NCI-H748 (cell line): ENCODE data around the gene RAB3IP.
A peak's percentile ranks its signal among the peaks of the same experiment; 100 is the strongest.

Experiments used
- DNase-seq: peaks from one replicate; lab custom pipeline; 2025; ENCODE audit not compliant: unreplicated experiment; lab: John Stamatoyannopoulos, UW

Gene RAB3IP, protein sequence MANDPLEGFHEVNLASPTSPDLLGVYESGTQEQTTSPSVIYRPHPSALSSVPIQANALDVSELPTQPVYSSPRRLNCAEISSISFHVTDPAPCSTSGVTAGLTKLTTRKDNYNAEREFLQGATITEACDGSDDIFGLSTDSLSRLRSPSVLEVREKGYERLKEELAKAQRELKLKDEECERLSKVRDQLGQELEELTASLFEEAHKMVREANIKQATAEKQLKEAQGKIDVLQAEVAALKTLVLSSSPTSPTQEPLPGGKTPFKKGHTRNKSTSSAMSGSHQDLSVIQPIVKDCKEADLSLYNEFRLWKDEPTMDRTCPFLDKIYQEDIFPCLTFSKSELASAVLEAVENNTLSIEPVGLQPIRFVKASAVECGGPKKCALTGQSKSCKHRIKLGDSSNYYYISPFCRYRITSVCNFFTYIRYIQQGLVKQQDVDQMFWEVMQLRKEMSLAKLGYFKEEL

DNA sequence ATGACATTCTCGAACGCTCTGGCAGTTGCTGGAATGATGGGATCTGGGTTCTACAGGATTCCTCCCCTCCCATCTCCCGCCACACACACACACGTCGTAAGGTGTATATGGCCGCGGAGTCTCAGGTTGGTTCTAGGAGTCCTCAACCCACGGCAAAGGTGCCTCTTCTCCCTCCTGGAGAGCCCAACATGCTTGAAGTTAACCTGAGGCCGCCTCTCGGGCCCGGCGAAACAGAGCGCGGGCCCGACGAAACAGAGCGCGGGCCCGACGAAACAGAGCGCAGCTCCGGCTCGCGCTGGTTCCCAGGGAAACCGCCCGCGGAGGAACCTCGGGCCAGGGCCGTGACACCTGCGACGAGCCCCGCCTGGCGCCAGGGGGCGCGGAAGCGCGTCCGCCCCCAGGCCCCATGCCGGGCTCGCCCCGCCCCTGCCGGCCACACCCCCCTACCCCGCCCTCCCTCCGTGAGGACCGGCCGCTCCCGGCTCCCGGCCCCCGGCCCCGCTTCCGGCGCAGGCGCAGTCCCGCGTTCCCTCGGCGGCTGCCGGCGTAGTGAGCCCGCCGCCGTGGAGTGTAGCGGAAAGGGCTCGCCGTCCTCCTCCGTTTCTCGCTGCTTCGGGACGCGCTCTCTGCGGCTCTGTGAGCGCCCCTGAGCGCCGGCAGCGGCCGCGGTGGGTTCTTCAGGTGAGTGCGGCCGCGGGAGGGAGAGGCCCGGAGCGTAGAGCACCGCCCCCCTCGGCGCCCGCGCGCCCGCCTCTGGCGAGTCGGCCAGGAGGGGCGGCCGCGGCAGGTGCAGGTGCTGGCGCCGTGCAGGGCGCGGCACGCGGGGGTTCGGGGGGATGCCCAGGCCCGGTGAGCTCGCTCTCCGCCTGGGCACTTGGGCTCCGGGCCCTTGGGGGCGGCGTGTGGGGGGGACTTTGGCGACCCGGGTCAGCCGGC, at the start of gene RAB3IP:
Gene RAB3IP, plus strand, starts transcription at position 510 of the 936 bp plus-strand sequence. CDS start 16,549 bp downstream, outside the sequence.
- peak; percentile 93 for DNase-seq

DNA sequence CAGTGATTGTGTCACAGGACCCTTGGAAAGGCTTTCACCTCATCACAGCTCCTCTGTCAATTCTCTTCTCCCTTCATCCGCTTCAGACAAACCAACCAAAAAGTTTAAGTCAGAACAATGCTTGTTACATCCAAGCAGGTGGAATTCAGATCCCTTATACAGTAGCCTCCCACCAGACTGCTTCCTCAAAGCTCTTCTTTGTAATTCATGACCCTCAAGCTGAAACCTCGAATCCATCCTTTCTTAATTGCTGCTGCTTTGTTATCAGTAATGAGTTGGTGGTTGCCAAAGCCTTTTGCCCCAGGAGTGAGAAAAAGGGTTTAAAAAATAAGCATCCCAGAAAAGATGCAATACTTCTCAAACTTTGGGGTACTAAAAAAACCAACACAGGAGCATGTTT, 49.0 kb upstream of the RAB3IP start:
- DNase-seq, result no peak

DNA sequence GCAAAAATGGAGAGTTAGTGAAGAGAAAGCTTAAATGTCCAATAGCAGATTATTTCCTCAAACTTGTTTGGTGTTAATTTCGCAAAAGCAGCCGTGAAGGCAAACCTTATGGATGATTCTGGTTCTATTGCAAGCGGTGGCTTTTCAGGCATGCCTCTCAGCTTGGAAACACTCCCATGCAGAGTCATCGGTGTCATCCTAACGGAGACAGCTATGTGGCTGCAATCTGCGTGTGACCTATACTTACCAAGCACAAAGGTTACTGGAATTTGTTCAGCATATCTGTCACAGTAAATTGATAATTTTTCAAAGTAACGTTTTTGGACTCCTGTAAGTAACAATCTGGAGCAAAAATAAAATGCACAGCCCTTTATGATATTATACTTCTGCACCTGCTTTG, 44.5 kb upstream of the RAB3IP start:
- no peak for DNase-seq

DNA sequence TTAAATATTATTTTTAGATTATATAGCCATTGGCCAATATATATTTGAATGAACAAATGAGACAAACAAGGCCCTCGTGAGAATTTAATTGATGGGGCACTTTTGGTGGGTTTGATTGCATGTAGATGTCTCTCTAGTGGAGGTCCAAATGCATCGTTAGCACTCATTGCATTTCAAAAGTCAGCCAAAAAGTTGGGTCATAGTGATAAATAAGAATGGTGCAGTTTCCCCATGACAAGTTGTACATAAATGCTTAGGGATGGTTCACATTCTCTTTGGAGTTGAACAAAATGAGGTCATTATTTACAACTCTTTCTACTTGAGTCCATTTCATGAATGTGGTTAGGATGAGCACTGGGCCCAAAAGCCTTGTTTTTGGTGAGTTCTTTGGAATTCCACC, 40.6 kb upstream of the RAB3IP start:
- peak; percentile 38 for DNase-seq

DNA sequence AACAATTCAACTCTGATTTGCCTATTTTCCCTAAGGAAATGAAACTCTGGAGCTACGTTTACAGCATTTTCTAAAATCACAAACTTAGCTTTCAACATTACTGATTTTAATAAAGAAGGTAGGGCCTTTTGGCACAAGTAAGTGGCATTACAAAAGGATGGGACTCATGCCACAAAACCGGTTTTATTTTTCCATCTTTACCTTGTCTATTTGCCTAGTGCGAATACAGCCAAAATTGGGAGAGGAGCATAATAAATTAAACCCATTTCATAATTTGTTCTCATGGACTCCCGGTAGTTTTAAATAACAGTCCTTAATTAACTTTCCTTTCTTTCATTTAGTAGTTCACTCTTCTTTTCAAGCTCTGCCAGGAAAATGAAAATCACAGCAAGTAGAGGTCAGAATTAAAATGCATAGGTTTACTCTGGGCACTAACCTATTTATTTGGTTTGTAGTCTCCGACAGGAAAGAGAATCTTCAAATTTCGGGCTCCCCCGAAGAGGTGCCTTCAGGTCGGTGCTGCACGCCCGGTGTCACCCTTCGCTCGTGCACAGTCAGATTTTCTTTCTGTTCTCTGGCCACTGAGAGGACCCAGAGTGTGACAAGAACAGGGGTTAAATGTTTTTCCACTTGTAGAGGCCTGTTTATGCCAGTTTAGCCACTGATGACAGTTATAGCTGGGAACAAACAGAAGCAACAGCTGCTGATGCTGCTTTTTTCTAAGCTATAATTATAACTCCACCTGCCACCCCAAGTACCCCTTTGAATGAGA, 39.7 kb upstream of the RAB3IP start, which contains the start of gene BEST3:
Gene BEST3, minus strand, starts transcription at position 535 of the 772 bp plus-strand sequence. CDS start 1,505 bp downstream, outside the sequence.
- DNase-seq, result peak; percentile 99

DNA sequence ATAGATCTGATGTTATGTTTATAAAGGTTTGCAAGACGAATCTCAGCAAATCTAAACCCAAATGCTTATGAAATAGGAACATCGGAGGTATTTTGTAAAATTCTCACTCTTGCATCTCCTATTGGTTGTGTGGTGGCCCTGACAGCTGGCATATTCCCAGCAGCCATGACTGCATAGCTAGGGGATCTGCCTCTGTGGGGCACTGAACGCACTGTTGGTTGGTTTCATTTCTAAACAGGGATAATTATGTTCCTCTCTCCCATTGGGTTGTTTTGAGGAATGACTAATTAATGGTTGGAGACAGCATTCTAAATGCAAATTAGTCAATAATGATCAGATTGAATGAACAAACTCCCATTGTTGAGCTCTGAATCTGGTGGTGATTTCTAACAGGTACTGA, 36.8 kb upstream of the RAB3IP start:
- peak; percentile 40 for DNase-seq

DNA sequence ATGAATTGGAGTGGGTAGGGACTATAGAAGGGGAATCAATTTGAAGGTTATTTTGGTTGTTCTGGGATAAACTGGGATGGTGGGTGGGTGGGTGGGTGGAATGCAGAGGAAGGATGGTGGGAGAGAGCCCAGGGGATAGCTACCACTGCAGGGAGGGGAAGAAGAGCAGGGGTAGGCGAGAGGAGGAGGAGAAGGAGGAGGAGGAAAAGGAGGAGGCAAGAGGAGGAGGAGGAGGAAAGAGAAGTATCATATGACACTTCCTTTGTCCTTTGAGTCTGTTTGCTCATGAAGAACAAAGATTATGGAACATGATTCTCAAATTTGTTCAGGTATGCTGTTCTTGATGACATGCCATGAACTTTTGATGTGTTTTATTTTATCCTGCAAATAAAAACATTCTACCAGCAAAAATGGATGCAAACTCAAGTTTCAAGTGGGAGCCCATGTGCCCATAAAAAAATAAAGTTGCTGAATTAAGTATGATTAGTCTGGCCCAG, 35.5 kb upstream of the RAB3IP start:
- DNase-seq, result no peak

DNA sequence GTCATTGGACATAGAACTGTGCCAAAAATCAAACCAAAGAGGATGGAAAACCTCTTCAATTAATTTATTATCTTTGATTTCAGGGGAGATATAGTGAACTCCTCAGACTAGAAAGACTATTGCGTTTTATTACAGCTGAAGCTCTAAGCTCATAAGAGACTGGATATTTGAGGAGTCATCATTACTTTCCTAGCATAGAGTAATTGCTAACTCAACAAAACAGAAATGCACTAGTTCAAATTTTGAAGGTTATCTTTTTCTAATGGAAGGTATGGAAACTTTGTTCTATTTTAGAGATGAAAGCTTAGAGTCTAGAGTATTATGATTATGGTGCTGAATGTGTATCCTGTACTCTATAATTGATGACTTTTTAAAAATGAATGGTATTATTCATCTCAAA, 34.3 kb upstream of the RAB3IP start:
- DNase-seq, result no peak

DNA sequence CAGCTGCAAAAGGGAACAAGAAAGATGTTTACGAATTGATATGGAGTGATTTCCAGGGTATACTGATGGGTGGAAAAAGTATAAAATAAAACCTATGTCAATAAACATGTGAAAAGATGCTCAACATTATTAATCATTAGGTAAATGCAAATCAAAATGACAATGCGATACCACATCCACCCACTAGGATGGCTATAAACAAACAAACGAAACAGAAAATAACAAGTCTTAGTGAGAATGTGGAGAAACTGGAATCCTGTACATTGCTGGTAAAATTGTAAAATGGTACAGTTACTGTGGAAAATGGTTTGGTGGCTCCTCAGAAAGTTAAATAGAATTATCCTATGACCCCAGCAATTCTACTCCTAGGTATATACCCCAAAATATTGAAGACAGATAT, 30.0 kb upstream of the RAB3IP start:
- DNase-seq, result no peak

DNA sequence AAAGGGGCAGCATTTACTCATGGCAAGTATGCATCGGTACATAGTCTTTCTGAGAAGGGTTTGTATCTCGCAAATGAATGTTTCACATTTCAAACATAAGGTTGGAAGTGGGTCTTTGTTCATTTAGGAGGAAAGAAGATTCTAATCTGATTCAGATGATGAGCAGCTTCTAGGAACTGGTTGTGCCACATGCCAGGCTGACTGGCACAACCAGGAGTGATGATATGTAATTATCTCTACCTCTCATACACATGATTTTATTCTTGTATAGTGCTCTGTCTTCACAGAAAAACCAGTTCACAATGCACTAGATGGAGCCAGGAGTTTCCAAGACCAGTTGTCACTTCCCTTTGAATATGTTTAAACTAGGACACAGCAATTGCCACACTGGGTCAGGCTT, 25.8 kb upstream of the RAB3IP start:
- DNase-seq, result no peak

DNA sequence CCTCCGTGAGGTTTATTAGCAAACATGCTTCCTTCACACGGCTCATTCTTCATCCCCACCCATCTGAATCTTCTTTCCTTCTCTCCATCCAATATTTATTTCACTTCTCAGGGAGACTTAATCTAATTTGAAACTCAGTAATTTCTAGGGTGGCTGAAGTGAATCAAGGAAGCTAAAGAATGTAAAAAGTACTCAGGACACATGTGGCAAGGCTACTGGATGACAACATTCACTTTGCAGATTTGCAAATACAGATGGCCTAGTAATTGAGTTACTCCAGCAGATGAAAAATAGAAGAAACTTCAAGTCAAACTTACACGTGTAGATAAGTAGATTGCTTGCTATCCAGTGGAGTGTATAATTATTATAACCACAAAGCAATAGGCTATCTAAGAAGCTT, 24.1 kb upstream of the RAB3IP start:
- no peak for DNase-seq

DNA sequence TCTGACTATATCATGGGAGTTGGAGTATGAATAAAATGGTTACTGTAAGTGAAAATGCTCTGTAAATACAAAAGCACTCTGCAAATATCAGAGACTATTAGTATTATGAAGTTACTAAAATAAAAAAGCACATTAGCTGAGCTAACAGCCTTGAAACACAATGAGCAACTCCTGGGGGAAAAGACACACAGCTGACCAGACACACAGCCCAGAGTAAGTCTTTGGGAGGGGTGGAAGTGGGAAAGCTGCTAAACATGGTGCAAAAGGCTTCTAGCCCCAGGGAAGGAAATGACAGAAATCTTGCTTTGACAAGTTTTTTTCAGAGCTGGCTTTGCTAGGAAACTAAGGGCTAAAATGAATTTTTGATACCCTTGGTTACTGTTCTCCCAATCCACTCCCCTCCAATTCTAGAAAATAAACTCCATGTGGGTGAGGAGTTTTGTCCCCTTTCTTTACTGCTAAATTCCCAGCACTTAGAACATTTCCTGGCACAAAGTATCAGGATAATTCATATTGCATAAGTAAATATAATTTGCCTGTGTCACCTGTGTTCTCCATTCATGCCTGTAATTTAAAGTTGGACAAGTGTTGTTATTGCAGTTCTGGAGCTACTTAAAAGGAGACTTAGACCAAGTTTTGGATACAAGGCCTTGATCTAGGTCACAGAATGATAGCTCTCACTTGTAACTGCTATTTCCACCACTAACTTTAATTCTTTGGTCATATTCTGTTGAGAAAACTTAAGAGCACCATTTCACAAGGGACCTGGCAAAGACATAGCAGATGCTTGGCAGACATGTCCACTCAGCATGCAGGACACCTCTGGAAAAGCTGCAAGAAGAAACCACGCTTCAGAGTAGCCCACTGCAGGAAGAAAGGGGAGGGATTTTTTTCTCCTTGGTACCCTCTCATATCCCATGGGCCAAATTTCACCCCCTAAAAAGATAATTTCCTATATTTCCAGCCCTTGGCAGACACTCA, 19.0 kb upstream of the RAB3IP start:
- DNase-seq, result peak; percentile 53

DNA sequence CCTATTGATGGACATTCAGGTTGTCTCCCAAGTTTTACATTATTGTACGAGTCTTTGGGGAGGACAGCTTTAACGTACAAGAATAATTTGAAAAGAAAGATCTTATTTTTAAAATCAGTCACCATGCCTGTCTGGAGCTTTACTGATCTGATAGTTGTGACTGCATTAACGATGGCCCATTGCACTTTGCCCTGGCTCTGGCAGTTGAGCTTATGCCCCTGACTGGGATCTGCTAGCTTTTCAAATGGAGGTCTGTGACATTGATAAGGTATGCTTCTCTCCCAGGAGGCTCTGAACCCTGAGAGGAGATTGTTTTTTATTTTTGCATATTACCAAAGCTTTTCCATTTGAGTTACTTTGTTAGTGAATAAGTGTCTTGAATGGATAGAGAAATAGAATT, 17.9 kb upstream of the RAB3IP start:
- no peak for DNase-seq

DNA sequence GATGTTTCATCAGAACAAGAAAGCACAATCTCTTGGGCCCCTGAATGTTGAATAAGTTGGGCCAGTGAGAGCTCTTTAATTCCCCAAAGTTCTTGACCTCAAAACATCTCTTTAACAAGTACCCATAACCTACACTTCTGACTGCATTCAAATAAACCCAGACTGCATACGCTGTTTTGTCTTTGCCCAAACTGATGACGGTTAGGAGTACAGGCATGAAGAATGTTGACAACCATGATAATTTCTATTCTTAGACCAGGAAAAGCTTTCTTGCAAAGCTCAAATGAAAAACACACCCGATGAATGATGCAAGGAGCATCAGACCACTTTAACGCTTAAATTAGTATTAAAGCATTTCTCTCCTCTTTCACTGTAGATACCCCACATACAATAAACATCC, 11.7 kb upstream of the RAB3IP start:
- DNase-seq, result no peak

DNA sequence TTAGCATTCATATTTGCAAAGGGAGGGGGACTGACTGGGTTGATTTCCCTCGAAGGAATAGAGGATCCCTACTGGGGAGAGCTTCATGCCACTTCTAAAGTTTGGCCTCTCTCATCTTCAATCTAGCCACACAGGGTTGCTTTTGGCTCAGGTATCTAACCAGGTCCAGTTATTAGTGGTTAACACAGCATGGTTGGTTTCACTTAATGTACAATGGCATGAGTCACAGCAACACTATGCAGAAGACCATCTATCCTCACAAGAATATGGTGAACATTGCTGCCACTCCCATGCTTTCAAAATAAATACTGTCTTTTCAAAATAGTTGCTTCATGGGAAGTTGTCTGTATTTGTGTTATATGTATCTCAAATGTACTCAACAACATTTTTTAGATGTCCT, 6.6 kb upstream of the RAB3IP start:
- DNase-seq, result no peak

DNA sequence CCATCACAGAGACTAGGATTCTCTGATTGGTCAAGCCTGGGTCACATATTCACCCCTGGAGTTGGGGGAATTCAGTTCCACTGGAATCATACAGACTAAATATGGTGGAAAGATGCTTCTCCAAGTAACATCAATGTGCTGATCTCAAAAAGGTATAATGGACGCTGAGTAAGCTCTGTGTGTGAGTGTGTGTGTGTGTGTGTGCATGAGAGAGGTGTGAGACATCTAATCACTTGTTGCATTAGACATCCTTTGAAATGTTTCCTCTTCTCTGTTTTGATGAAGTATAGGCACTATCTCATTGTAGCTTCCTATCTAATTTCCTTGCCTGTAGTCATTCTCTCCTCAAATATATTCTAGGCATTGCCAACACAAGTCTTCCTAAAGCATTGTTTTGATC, 5.0 kb upstream of the RAB3IP start:
- DNase-seq, result no peak

DNA sequence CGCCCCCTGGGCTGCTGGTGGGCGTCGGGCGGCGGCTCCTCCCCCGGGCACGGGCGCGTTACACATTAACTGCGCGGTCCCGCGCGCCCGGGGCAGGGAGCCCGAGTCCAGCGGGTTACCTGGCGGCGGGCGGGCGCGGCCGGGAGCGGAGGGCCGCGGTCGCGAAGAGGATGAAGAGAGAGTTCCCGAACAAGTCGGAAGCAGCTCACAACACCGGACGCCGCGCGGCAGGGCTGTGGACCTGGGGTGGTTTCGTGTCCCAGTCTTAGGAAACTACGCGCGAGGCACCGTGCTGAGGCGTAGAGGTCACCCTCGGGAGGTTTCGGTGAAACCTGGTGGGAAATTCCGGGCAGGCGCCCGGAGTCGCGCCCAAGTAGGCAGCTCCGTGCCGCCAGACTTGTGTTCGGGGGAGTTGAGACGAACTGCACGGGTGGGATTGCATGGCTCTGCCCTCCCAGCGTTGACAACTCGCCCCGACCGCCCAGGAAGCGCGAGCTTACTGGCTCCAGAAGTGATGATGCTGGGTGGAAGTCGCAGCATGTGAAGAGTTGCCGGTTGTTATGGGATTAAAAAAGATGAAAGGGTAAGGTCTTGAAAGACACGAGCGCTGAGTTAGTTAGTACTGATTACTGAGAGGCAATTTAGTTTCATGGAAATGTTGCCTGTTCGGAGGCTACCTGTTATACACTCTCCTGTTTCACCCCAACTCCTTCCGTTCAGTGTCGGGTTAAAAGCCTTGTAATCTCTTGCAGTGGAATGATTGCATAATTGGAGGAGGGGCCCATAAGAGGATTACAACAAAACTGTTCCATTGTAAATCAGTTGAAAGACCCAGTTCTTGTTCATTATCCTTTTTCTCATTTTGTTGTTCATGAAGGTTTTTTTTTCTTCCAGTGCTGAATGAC, 879 bp downstream of the RAB3IP start:
- peak; percentile 80 for DNase-seq

DNA sequence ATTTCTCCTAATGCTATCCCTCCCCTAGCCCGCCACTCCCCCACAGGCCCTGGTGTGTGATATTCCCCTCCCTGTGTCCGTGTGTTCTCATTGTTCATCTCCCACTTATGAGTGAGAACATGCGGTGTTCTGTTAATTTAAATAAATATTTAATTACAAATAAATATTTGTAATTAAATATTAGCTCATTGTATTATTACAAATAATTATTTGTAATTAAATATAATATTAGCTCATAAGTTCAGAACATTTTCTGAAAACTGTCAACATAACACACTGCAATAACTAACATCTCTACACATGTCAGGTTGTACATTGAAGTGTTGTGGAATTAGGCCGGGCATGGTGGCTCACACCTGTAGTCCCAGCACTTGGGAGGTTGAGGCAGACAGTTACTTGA, 5.4 kb downstream of the RAB3IP start:
- DNase-seq, result no peak

DNA sequence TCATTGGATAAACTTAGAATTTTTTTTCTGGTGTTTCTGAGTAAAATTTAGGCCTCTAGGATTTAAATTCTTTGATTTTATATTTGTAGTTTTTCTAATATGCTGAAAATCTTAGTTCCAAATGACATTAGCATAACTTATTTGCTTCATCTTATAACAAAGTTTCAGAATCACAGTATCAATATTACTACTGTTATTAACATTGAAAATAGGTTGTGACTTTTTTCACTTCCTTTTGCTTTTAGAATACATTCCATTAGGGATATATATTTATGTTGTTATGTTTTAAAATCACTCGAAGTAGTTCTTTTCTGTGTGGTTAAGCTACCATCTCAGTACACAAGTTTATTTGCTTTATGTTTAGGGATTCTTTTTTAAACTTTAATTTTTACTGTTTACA, 12.8 kb downstream of the RAB3IP start:
- DNase-seq, result no peak
